Activated CD4-positive, alpha-beta T cell treated with anti-CD3 and anti-CD28 coated beads, Interleukin-2, amount 50 U/mL, for 24 hours (primary cell): Measurements from ENCODE around the gene METTL24.

Experiments used
- DNase-seq, 2 donors: peaks; one replicate each; pipeline ENCODE4 v3.0.0-alpha.2; 2020; ENCODE audit warnings: low read depth in 1 of 2, low spot score in 1 of 2

METTL24 gene

DNA sequence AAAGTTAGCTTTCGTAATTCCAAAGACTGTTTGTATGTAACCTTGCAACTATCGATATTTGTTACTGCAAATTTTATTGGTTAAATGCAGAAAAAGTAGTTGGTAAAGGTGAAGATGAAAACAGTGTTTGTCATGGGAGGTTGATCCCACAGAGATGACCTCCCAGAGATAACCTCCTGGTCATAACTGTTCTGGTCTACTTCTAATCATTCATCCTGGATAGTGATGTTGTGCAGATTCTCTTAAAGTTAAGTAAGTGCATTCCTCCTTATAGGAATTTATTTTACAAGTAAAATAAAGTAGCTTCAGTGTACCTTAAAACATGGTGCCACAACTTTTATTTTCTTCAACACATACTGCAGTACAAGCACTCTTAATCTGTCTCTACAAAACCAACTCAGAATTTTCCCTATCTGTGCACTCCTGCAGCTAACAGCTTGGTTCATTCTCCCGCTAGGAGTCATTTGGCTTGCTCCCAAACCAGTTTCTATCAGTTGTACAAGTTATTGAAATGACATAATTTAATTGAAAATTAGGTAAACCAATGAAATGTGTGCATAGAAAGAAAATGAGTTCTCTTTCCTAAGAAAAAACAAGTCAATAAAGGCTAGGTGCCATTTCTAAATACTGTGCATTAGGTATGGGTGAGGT is 19.2 kb downstream of the METTL24 start:
- no peak for DNase-seq

DNA sequence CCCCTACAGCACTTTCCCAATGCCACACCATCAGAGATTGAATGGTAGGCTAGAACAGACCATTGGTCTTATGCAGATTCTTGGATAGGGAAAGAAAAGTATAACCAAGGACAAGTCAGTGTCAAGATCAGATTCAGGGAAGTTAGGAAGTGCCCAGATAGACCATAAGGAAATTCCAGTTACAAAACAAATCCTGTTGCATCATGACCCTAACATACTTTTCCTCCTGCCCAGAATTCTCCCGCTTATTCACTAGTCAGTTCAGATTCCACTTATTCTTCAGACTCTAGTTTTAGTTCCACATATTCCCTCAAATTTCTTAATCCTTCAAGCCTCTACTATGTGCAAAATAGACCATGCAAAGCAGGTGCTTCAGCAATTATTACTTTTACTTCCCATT is 20.7 kb downstream of the METTL24 start:
- DNase-seq, result no peak

DNA sequence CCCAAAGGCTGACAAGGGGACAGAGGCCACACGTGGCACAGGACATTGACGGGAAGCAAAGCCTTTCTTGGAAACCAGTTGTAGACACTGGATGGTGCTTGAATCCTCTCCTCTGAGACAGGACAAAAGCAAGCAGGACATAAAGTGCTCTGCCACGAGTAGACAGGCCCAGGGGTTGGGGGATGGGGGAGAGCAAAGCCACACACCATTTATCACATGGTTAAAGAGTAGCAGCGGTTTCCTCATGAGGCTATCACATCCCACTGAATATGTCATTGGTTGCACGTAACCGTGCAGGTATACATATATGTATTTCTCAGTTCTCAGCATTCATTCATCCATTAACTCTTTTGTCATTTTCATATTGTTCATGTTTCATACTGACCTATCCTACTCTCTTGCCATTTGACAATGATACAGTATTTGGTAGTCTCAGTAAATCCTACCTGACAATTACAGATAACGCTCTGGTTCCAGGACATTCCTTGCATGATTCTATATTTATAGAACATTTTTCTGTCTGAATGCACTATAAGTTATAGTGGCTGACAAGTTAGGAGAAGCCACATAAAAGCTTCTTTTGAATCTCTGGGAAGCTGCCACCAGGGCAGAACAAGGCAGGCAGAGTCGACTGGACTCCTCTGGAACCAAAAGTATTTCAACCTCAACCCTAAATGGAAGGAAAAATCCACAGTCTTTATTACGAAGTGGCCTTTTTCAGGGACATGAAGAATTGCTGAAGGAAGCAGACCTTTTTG is 23.5 kb downstream of the METTL24 start:
- no peak for DNase-seq

DNA sequence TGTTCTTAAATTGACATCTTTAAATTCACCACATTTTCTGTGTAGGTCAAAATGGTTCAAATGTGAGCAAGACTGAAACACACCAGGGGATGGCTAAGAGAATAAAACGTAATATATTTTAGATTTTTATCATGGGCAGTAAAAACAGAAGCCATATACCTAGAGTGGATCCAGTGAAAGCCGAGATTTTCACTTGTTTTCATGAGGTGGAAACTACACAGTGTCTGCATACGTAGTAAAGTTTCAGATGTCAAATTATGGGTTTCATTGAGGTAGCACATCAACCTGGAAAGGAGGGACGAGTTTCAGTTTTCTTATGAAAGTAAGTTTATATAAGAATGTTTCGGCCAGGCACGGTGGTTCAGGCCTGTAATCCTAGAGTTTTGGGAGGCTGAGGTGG is 25.9 kb downstream of the METTL24 start:
- no peak for DNase-seq

DNA sequence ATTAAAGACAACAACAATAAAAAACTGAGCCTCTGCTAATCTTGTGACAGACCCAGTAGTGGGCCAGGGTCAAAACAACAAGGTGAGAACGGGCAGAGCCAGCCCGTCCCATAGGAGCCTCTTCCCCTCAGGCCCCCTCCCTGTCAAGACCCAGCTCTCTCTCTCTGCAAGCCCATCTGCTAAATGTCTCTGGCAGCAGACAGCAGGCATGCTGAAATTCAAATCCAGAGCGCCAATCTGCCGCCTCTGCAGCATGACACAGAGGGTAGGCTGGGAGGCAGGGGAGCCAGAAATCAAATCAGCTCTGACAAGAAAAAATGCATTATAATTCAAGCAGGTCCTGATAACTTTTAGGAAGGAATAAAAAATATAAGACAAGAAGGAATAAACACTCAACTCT is 26.3 kb downstream of the METTL24 start:
- no peak for DNase-seq

DNA sequence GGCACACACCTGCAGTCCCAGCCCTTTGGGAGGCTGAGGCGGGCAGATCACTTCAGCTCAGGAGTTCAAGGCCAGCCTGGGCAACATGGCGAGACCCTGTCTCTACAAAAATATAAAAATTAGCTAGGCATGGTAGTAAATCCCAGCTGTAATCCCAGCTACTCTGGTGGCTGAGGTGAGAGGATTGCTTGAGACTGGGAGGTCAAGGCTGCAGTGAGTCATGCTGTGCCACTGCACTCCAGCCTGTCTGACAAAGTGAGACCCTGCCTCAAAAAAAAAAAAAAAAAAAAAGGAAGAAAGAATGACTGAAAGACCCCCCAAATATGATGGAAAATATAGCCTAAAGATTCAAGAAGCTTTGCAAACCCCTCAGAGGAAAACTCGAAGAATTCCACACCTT is 26.8 kb downstream of the METTL24 start:
- no peak for DNase-seq

DNA sequence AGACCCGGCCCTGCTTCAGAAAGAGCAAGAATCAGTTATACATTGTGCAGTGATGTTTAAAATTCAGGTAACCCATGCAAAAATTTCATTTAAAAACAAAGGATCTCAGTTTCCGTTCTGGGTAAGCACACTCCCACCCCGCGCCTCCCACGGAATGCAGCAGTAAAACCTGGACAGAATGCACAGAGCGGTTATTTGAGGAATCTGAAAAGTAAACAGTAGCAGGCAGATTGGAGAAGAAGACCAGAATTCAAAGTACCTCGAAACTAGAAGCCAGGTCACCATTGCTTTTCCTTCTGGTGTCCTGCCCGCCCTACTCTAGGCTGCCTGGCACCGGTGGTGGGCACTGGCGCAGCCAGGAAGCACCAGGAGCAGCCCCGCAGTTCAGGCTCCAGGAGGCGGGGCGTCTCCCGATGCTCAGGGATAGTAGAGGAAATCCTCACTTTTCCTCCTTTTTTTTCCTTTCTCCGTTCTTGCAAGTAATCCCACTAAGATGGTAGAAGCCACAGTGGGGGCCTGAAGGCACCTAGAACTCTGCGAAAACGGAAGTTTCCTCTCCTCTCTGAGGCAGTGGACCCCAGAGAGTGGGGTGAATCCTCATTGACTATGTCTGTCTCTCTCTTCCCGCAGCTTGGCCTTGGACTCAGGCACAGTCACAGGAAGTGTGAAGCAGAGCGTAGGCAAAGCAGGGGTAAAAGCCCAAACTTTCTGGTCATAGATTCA is 28.3 kb downstream of the METTL24 start:
- no peak for DNase-seq

DNA sequence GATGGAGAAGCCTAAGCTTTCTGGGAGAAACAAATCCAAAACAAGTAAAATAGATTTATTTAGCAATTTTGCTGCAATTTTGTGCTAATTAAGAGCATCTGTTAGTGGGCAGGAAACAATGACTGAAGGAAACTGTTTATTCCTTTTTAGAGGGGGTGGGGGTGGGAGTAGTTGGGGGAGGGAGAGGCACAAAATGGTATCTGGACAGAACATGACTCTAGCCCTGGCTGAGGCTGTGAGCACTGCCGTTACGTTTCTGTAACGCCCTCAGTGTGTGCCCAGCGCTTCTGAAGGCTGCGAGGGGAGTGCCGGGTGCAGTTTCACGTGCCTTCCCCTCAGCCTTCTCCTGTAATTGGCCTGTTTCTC is 28.8 kb downstream of the METTL24 start:
- DNase-seq, result no peak

DNA sequence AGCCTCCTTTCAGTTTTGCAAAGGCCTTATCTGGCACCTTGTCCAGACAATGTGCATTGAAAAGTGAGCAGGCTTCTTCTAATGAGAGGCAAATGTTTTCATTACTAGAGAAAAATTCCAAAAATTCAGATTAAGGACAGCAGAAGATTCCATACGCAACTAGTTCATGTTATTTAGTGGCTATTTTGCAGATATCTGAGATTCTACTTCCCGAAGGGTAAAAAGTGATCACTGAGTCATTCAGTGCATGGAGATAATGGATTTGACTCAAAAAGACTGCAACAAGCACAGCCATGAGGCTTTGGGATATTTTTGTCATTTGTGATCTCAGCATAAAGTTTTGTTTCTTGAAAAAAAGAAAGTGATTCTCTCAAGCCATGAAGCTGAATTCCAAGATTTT is 29.9 kb downstream of the METTL24 start:
- DNase-seq, result no peak

DNA sequence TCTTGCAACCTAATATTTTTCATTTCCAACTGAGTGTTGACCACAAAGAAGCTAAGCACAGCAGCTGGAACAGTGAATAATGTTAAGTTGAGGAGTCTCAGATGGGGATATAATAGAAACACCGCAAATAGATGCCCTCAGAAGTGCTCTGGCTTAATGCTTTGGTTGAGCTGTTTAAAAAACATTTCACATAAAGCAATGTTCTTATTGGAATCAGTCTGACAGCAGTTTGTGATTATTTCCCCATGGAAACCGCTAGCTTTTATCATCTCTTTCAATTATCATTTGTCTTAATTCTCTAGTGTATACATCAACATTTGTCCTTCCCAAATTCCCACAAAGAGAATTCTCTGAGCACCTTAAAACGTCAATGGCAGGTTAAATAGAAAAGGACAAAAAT is 30.8 kb downstream of the METTL24 start:
- DNase-seq, result no peak

DNA sequence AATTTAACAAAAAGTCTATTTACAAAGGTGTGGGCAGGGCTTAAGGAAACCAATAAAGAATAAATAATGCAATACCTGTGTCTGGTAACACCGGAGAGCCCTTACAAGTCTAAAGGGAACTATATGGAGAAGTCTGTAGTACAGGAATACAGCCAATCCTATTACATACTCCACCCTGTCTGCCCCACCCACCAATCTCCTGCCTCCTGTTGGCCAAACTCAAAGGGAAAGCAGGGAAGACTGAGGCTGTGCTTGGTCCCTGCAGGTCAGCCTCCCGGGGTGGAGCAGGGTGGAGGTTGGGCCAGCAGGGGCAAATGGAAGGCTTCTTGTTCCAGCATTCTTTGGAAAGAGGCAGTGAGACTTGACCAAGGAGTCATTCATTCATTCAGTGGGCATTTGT is 31.5 kb downstream of the METTL24 start:
- no peak for DNase-seq

DNA sequence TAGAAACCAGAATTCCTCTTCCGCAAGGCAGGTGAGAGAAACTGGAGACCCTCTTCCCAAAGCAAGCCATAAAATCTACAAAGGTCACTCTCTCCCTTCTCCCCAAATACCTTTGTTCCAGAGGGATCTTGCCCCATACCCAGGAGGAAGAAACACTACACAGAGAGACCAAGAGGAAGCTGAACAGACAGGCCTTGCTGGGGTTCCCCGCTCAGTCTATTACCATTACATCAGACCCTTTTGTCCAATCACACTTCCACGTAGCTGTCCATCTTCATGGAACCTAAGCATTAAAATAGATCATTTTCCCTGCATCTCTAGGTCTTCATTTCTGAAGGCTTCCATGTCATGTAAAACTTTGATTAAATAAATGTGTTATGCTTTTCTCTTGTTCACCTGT is 32.1 kb downstream of the METTL24 start:
- no peak for DNase-seq

DNA sequence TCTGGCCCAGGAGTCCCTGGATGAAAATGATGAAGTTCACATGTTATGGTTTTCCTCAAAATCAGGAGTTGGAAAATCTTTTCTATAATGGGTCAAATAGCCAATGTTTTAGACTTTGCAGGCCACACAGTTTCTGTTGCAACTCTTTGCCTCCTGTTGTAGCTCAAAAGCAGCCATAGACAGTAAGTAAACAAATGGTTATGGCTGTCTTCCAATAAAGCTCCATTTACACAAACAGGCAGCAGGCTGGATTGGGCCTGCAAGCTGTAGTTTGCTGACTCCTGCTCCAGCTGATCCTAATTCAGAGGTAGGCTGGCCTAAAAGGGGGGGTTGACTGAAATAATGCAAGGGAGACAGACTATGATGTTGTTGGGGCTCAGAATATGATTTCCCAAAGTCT is 33.0 kb downstream of the METTL24 start:
- no peak for DNase-seq

DNA sequence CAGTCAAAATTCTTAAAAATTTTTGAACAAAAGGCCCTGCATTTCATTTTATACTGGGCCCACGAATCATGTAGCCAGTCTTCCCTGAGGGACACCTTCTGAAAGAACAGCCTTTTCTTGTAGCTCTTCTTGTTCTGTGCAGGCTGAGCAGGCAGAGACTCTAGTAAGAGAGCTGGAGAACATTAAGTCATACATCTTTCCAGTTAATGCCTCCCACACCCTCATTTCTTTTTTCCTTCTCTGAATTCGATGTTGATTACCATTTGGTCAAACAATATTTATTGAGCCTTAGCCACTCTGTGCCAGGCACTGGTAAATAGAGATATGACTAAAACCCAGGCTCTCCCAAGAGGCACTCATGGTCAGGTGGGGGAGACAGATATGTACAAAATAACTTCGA is 33.6 kb downstream of the METTL24 start:
- no peak for DNase-seq

DNA sequence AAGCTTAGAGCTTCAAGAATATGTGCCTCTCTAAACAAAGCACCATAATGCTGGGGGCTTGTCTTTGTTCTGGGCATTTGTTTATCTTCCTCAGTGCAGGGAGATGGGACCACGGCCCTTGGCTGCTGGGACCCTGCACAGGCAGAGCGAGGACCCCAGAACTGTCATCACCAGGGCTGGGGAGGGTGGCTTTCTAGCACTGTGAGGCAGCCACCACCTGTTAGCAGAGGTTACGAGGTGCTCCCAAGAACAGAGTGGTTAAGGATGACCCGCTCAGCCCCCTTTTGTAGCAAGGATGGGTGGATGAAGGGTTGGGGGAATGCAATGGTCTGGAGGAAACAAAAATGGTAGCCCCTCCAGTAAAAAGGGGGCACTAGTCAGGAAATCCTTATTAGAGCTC is 34.9 kb downstream of the METTL24 start:
- DNase-seq, result no peak

DNA sequence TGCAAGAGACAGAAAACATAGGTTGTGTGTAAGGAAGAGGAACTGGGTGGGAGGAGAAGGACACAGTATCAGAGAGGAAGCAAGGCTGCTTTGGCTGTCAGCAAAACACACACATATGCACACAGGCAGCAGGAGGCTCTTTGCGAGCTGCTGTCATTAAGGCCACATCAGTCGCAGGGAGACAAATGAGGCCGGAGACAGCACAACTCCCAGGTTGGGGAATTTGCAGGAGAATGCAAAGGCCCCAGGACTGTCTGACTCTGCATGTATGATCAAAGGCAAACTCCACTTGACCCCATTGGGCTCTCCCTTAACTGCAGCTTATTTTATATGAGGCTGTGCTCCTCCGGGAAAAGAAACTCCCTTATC is 35.3 kb downstream of the METTL24 start:
- DNase-seq, result no peak

DNA sequence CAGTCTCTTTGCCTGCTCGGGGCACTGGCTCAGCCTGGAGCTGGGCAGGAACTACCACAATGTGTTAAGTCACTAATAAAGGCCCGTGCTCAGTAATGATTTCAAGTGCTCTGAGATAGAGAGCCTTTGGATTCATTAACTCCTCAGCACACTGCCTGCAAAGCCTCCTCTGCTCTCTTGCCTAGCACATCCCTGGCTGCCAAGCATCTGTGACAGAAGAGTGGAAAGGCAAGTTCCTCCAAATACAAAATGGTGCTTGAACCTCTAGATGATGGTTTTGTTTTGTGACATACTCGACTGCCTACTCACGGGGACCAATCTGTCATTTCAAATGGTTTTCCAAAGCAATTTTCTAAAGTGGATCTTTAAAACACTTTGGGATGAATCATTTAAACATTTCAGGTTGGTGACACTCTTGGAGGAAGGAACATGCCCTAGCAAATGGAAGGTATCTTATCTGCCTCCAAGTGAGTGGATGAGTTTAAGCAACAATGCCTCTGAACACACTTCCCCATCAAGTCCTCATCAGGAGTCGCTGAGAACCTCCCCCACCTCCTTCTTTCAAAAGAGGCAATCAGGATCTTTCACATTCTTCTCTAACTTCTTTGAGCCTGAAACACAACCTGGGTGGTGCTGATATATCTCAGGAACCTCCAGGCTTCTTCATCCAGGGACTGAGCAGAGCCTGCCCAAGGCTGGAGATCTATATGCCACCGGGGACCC is 35.8 kb downstream of the METTL24 start:
- no peak for DNase-seq

DNA sequence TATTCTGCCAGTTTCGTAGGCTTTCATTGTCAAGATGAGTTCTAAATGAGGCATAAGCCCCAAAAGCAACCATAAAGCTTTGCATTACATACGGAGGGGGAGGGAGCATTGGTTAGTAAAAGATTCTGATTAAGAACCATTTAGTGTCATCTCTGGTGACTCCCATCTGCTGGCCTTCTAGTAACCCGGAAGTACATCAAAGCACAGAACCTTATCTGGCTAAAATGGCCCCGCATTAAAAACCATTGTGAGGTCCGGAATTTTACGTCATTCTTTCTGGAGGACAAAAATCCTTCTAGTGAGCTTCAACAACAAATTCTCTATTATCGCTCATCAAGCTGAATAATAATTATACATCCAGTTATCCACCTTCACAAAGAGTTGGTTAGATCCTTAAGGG is 37.8 kb downstream of the METTL24 start:
- no peak for DNase-seq

DNA sequence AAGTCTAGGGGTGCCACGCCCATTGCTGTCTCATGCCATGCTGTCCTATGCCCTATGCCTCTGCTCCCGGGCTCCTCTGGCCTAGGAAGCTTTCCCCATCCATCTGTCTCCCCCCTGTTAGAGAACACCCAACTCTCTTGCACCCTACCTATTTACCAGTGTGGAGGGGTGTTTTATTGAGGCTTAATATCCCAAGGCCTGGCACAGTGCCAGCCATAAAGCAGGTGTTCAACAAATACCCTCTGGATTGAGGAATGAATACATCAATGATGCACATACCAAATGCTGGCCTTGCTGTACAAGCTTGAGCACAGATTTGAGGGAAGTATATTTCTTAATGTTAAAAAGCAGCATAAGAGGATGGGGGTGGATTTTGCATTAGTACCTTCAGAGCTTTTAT is 38.3 kb downstream of the METTL24 start:
- DNase-seq, result no peak

DNA sequence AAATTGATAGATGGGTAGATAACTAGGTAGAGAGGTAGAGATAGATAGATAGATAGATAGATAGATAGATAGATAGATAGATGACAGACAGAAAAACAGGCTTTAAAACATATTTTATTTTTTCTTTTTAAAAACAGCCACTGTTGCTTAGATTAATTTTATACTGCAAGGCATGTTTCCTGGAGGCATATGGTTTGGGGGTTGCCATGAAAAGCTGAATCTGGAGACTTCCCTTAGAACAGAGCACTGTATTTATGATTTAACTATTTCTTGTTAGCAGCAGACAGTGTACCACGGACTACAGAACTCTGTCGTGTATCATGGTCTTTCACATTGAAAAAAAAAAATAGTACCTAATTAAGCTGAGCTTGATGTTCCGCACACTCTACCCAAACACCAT is 38.8 kb downstream of the METTL24 start:
- no peak for DNase-seq

DNA sequence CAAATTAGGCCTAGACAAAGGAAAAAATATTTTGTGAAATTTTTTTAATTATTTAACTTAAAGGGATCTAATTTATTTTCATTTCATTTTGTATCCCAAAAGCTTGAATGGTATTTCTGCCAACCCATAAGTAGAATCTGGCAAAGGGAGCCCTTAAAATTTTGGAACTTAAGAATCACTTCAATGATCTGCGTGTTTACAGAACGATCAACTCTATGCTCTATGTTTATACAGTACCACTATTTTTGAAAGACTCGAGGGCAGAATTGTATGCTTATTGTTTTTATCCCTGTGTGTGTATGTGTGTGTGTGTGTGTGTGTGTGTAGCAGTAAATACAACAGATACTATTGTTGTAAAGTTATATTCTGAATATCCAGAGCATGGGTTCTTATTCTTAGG is 39.2 kb downstream of the METTL24 start:
- DNase-seq, result no peak

DNA sequence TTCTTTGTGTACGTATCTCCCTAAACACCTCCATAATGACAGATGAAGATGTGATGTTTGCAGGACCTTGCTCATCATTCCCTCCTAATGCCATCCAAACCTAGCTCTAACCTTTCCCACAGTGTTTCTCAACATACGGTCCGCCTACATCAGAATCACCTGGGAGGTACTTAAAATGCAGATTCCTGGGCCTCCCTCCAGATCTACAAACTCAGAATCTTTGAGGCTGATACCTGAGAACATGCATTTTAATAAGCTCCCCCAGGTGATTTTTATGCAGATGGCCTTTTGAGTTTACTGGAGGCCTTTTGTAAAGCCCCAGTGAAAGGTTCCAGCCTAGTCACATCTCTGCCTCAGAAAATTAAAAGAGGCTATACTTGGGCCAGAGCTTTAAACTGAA is 40.5 kb downstream of the METTL24 start:
- DNase-seq, result no peak
